NT2/D1 (cell line): ENCODE results near the gene CDC42EP3.

ENCODE experiments used
- DNase-seq: peaks from one replicate; pipeline ENCODE4 v3.0.0-alpha.2; 2011; ENCODE audit warnings: low read depth, low spot score
- H3K27me3 ChIP-seq: 2 replicates; pipeline ENCODE4 v1.6.0; 2011; ENCODE audit warnings: mild to moderate bottlenecking; ENCODE audit not compliant: insufficient read length, insufficient read depth
- H3K36me3 ChIP-seq: 2 replicates; pipeline ENCODE4 v1.6.1; 2011; ENCODE audit warnings: mild to moderate bottlenecking, low read length, mixed read lengths; ENCODE audit not compliant: insufficient read depth, insufficient read length
- H3K4me1 ChIP-seq: 2 replicates; pipeline ENCODE4 v1.5.1; 2011; ENCODE audit not compliant: insufficient read depth, insufficient read length
- H3K4me3 ChIP-seq: 2 replicates; pipeline ENCODE4 v1.5.1; 2011; ENCODE audit warnings: low read depth; ENCODE audit not compliant: insufficient read length
- H3K9ac ChIP-seq: 2 replicates; pipeline ENCODE4 v1.6.0; 2011; ENCODE audit warnings: low read depth; ENCODE audit not compliant: insufficient read length
- H3K9me3 ChIP-seq: 2 replicates; pipeline ENCODE4 v1.5.1; 2011; ENCODE audit warnings: mild to moderate bottlenecking, low read length; ENCODE audit not compliant: insufficient read depth
- SUZ12 ChIP-seq: IDR thresholded peaks from 2 replicates; pipeline ENCODE4 v1.6.1; 2011; ENCODE audit not compliant: insufficient read length, insufficient read depth; ENCODE audit errors: extremely low read depth
- YY1 ChIP-seq: IDR thresholded peaks from 2 replicates; pipeline ENCODE4 v1.6.1; 2011; ENCODE audit not compliant: insufficient read length, insufficient read depth
- ZNF274 ChIP-seq: IDR thresholded peaks from 2 replicates; pipeline ENCODE4 v1.6.1; 2011; ENCODE audit warnings: mild to moderate bottlenecking, low read depth, low read length

CDC42EP3 gene

GRCh38 chr2:37683921-37684780, 12.7 kb upstream of the CDC42EP3 start:
- no peak overlapping the region for H3K9ac ChIP-seq
- H3K4me3 ChIP-seq, result no peak overlapping the region
- DNase-seq, result no peak
- TF ChIP-seq ZNF274 (no peak), YY1 (no peak), SUZ12 (no peak)
- peaks cover 3% of the 10 kb centered on the region; the same call in 1 of the 2 replicates for H3K9me3 ChIP-seq
- no peaks in the 10 kb centered on the region for H3K36me3 ChIP-seq
- H3K27me3 ChIP-seq, result no peaks in the 10 kb centered on the region
- H3K4me1 ChIP-seq, result no peaks in the 10 kb centered on the region

- no peak overlapping the region for H3K4me3 ChIP-seq
- DNase-seq, result no peak
- H3K27me3 ChIP-seq, result no peaks in the 10 kb centered on the region
- H3K9me3 ChIP-seq, result peaks cover 3% of the 10 kb centered on the region; the same call in 1 of the 2 replicates
- TF ChIP-seq YY1, result no peak
- TF ChIP-seq SUZ12, result no peak
- TF ChIP-seq ZNF274, result no peak
- no peaks in the 10 kb centered on the region for H3K36me3 ChIP-seq
- H3K4me1 ChIP-seq, result no peaks in the 10 kb centered on the region
- no peak overlapping the region for H3K9ac ChIP-seq
Measured at GRCh38 chr2:37683241-37683640, 11.8 kb upstream of the CDC42EP3 start.

- no peak for DNase-seq
- H3K9me3 ChIP-seq, result peaks cover 3% of the 10 kb centered on the region; the same call in 1 of the 2 replicates
- TF ChIP-seq ZNF274, result no peak
- TF ChIP-seq SUZ12, result no peak
- TF ChIP-seq YY1, result no peak
- no peaks in the 10 kb centered on the region for H3K36me3 ChIP-seq
- no peak overlapping the region for H3K9ac ChIP-seq
- H3K4me3 ChIP-seq, result no peak overlapping the region
- H3K27me3 ChIP-seq, result no peaks in the 10 kb centered on the region
- no peaks in the 10 kb centered on the region for H3K4me1 ChIP-seq
Measured at GRCh38 chr2:37682473-37682872, 11.0 kb upstream of the CDC42EP3 start.

GRCh38 chr2:37681587-37681986, 10.1 kb upstream of the CDC42EP3 start:
- TF ChIP-seq SUZ12 (no peak), YY1 (no peak), ZNF274 (no peak)
- Histone ChIP-seq H3K27me3 (no peaks in the 10 kb centered on the region), H3K4me3 (no peak overlapping the region), H3K9ac (no peak overlapping the region), H3K36me3 (no peaks in the 10 kb centered on the region), H3K4me1 (no peaks in the 10 kb centered on the region), H3K9me3 (peaks cover 3% of the 10 kb centered on the region; the same call in 1 of the 2 replicates)
- no peak for DNase-seq

- H3K4me3 ChIP-seq, result no peak overlapping the region
- no peaks in the 10 kb centered on the region for H3K27me3 ChIP-seq
- peaks cover 3% of the 10 kb centered on the region; the same call in 1 of the 2 replicates for H3K9me3 ChIP-seq
- no peak overlapping the region for H3K9ac ChIP-seq
- no peaks in the 10 kb centered on the region for H3K36me3 ChIP-seq
- TF ChIP-seq ZNF274 (no peak), SUZ12 (no peak), YY1 (no peak)
- H3K4me1 ChIP-seq, result peaks cover 1% of the 10 kb centered on the region
- no peak for DNase-seq
Measured at GRCh38 chr2:37679072-37679695, 7.7 kb upstream of the CDC42EP3 start.

- no peaks in the 10 kb centered on the region for H3K36me3 ChIP-seq
- no peak overlapping the region for H3K9ac ChIP-seq
- no peak overlapping the region for H3K4me3 ChIP-seq
- H3K4me1 ChIP-seq, result peaks cover 2% of the 10 kb centered on the region
- H3K27me3 ChIP-seq, result no peaks in the 10 kb centered on the region
- no peak for DNase-seq
- H3K9me3 ChIP-seq, result peaks cover 3% of the 10 kb centered on the region; the same call in 1 of the 2 replicates
- TF ChIP-seq SUZ12 (no peak), ZNF274 (no peak), YY1 (no peak)
Measured at GRCh38 chr2:37676274-37676673, 4.8 kb upstream of the CDC42EP3 start.

- H3K9ac ChIP-seq, result no peak overlapping the region
- TF ChIP-seq YY1 (no peak), ZNF274 (no peak), SUZ12 (no peak)
- no peaks in the 10 kb centered on the region for H3K27me3 ChIP-seq
Measured at GRCh38 chr2:37674946-37675345, 3.5 kb upstream of the CDC42EP3 start.

More at GRCh38 chr2:37674946-37675345, 3.5 kb upstream of the CDC42EP3 start:
- Histone ChIP-seq H3K36me3 (no peaks in the 10 kb centered on the region), H3K4me1 (peaks cover 2% of the 10 kb centered on the region), H3K9me3 (peaks cover 3% of the 10 kb centered on the region; the same call in 1 of the 2 replicates), H3K4me3 (no peak overlapping the region)
- DNase-seq, result no peak
